NCI-H345 treated with DMSO at 0.1 percent for 48 hours (cell line): ENCODE results near the gene NACC1.

Experiments
- DNase-seq: peaks from one replicate; lab custom pipeline; 2025; ENCODE audit not compliant: unreplicated experiment; lab: John Stamatoyannopoulos, UW

NACC1 gene

GRCh38 chr19:13099073-13099999, 18.7 kb upstream of the NACC1 start:
- DNase-seq, result no peak

DNA sequence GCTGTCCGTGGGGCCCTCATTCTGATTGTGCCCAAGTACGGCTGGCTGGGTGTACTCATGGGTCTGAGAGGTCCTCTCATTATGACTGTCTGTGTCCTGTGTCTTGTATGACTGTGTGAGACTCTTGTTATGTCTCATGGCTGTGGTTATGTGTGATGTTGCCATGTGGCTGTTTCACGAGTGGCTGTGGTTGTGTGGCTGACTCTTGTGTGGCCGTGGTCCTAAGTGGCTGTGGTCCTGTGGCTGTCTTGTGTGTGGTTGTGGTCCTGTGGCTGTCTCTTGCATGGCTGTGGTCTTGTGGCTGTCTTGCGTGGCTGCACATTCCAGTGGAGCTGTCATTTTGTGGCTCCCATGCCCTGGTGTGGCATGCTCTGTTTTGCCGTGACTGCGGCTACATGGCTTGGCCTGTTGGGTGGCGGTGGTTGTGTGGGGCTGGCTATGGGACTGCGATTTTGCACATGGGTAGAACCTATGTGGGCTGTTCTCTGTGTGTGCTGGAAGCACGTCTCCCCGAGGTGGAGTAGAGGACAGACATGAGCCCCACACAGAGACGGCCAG, 18.0 kb upstream of the NACC1 start:
- DNase-seq, result no peak

DNA sequence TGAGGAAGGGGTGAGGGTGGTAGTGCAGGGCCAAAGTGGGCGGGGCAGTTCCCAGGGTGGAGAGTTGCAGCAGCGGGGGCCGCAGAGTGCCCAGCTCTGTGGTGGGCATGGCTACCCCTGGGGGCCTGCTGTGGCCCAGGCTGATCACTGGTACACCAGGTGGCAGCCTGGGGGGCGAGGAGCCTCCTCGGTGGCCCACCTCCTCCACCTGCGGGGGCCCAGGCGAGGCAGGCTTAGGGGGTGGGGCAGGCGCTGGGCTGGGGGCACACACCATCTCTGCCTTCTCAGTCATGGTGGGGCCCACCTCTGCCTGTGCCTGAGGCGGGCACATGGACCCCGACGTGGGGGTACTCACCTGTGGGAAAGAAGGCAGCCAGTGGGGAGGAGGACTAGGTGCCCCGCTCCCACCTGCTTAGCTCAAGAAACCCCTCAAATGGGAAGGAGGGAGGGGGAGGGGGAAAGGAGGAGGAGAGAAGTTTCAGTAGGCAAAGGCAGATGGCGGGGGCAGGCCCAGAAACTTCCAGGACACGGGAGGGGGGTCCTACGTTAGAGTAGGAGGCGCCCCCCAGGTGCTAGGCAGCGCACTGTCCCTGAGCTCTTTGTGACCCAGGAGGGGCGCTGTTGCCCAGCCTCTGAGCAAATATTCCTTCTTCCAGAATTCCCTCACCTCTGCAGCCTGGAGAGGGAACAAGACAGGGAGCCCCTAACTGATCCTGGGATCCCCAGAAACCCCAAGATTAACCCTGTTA, 17.0 kb upstream of the NACC1 start:
- no peak for DNase-seq

GRCh38 chr19:13101590-13102415, 16.3 kb upstream of the NACC1 start:
- DNase-seq, result no peak

DNA sequence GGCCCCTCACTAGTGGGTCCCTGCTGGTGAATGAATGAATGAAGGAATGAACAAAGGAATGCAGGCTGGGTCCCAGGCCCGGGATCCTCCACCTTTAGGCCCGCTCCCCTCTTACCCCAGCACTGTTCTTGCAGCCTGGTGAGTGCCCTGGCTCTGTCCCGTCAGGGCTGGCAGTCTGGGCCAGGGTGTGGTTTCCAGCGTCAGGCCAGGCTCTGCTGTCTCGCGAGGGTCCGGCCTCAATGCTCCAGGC, 15.7 kb upstream of the NACC1 start:
- no peak for DNase-seq

- DNase-seq, result no peak
Measured at GRCh38 chr19:13102666-13103580, 15.1 kb upstream of the NACC1 start, which contains the start of gene LYL1. LYL1 (minus strand) TSS chr19:13102858; CDS start chr19:13101171, 1,687 bp downstream.

DNA sequence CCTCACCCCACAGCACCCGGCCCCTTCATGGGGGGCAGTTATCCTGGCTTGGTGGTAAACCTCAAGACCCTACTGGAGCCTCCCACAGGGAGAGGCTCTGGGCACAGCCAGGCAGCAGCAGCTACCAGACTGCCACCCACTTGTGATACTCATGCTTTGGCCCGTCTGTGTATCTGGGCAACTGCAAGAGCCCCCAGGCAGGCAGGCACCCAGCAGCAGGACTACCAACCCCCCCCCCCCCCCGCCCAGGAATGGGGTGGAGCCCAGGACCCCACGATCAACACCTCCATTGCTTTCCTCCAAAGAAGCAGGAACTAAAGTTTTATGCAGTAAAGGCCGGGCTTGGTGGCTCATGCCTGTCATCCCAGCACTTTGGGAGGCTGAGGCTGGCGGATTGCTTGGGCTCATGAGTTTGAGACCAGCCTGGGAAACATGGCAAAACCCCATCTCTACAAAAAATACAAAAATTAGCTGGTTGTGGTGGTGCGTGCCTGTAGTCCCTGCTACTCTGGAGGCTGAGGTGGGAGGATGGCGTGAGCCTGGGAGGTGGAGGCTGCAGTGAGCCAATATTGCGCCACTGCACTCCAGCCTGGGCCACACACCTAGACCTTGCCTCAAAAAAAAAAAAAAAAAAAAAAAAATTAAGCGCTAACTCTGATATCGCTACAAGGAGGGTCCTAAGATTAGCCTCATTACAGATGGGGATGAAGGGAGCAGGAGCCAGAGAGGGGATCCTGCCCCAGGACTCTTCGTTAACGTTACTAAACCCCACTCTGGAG, 14.3 kb upstream of the NACC1 start:
- DNase-seq, result no peak

DNA sequence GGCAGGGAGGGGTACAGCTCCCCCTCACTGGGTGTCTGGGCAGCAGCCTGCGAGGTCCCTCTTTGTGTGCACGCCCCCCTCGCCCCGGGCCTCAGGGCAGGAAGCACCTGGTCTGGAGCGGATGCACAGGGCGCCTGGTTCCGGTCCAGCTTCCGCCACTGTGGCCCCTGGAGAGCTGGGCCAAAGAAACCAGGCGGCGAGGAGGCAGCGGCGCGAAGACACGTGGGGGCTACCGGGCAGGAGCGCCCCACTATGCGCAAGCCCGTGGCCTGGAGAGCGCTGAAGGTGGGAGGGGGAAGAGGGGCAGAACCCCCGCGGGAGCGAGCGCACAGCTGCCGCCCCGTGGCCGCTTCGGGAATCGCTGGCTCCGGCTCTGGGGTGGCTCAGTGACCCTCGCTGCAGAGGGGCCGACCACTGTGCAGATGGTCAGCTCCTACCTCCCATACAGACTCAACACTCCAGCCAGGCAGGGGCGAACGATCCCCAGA, 13.7 kb upstream of the NACC1 start:
- DNase-seq, result no peak

DNA sequence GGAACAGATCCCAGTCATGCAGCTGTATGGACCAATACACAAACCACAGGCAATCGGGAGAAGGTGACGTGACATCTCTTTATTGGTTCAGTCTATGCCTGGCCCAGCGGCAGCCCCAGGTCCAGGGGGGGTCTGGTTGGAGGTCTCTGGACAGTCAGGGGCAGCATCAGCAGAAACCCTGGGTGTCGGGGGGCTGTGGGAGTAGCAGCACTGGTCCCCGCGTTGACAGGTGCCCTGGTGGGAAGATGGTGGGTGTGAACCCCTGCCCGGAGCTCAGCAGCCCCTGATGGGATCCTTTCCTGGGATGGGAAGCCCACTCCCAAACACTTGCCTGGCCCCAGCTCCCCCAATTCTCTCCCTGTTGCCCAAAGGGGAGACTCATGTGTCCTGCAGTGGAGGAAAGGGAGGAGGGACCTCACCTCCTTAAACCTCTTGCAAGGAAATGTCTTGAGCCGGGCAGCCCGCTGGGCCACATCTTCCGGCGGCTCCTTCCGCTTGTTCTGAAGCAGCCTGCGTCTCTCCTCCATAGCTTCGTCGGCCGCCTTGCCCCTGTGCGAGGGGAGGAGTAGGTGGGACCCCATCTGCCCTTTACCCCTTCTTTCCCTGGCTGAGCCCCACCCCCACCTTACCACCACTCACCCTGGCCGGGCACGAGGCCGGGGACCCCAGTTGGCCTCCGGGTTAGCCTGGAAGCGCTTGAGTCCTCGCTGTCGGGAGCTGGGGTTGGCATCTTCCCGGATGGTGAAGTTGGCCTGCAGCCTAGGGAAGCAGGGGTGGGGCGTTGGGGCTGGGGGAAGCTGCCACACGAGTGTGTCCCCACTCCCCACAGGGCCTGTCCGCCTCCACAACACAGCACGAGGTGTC, 13.0 kb upstream of the NACC1 start:
- no peak for DNase-seq

DNA sequence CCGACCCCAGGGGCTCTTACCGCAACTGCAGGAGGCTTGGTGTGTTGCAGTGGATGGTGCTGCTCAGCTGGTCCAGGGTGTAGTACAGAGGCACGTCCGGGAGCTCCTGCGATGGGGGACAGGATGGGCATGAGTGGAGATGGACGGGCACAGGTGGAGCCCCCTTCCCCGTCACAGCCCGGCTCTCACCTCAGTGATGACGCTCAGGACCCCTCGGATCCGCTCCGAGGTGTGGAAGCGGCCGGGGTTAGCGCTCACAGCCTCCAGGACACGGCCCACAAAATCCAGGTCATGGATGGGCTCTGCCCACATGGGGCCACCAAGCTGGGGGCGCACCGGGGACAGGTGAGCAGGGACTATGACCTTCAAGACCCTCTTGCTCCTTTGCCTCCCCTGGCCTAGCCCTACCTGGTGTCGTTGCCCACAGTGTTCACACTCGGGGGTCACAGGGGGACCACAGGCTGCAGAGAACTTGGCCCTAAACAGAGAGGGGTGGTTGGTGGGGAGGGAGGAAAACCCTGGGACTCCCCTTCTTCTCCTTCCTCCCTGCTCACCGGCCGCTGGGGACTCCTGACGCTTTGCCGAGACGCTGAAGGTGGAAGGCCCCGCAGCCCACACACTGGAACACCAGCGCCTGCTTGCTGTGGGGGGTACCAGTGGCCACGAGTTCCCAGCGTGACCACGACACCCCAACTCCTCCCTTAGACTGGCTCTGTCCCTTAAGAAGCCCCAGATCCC, 8.5 kb upstream of the NACC1 start:
- DNase-seq, result no peak

GRCh38 chr19:13110099-13110610, 7.9 kb upstream of the NACC1 start:
- DNase-seq, result no peak

DNA sequence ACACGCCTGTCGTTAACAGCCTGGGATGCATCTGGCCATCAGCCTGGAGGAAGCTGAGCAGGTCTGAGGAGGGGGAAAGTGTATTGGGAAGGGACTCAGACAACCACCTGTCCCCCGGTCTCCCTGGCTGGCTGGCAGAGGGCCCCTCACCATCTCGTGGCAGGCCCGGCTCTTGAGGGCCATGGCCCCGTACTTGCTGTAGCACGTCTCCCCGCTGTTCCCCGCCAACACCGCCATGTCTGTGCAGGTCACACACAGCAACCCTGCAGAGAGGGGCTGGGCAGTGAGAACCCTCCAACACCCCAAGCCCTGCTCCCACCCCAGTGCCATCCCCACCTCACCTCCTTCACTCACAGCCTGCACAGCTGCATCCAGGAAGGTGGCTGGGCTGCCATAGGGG, 5.5 kb upstream of the NACC1 start:
- no peak for DNase-seq

GRCh38 chr19:13115936-13116281, 2.2 kb upstream of the NACC1 start:
- no peak for DNase-seq

DNA sequence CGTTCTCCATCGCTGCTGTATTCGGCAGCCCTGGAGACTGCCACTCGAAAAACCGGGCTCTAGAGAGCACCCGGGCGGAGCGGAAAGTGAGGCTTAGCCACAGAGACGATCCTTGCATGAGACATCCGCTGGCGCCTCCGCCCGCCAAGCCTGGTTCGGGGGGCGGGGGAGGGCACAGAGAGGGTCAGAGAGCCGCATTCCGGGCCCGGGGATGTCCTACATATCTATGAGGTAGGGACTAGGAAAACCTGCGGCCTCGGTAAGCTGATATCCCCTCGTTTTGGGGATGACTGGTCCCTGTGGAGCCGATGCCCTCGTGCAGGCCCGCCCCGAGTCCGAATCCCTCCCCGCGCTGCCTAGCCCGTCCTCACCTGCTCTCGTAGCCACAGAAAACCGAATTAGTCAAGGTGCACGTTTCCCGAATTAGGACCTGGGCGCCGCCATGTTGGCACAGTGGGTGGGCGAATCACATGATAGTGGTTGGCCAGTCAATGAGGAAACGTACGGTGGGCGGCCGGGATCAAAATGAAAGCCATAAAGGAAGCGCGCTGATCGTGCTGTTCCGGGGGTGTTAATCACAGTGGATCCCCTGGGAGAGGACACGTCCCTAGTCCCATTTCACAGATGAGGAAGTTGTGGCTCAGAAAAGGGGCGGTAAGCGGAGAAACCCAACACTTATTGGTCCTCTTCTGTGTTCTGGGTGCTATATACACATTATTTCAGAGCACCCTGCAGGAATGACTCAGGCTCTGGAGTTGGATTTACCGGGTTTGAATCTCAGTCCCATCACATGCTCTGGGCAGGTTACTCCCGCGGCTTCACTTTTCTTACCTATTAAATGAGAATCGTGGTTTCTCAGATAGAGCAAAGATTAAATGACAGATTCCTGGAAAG, 1.5 kb upstream of the NACC1 start, which contains the start of gene TRMT1:
TSS of gene TRMT1 (minus strand) at position 459 of the 894 bp plus-strand sequence. CDS start at position 118, 341 bp downstream.
- DNase-seq, result peak; percentile 40

DNA sequence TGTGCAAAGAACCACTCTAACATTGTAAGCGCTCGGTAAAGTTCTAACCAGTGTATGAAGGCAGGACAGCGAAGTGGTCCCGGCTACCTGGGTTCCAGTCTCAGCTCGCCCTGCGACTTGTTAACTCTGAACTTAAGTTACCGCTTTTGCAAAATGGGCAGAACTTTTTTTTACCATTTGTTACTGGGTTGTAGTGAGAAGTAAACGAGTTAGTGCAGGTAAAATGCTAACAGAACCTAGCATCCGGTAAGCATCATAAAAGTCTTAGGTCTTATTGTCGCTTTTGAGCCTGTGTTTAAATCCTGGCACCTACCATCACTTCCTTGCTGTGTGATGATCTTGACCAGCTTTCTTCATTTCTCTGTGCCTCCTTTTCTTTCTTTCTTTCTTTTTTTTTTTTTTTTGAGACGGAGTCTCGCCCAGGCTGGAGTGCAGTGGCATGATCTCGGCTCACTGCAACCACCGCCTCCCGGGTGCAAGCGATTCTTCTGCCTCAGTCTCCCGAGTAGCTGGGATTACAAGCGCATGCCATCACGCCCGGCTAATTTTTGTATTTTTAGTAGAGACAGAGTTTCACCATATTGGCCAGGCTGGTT, 790 bp upstream of the NACC1 start:
- DNase-seq, result no peak
